Peyer's patch (tissue), 4 donors: ENCODE results near the gene ATP6V0A4. TPM values are rescaled to one million over a fixed set of nuclear protein-coding genes. Genes with fewer than 3 reads are reported as not detected.

Experiments
- DNase-seq, 3 donors: peaks; one replicate each; pipeline ENCODE4 v3.0.0-alpha.2; 2017 to 2019
- H3K27ac ChIP-seq, 4 donors: fragments of 200-600 bp; sonication (generic); one replicate each; pipeline ENCODE4 v1.5.1; 2016 to 2019
- H3K27me3 ChIP-seq, 2 donors: fragments of 200-600 bp; sonication (generic); one replicate each; pipeline ENCODE4 v1.5.1; 2019
- H3K36me3 ChIP-seq, 3 donors: fragments of 200-600 bp; sonication (generic); one replicate each; pipeline ENCODE4 v1.5.1; 2016 to 2019
- H3K4me1 ChIP-seq, 4 donors: fragments of 200-600 bp; sonication (generic); one replicate each; pipeline ENCODE4 v1.5.1; 2016 to 2019
- H3K4me3 ChIP-seq, 4 donors: fragments of 200-600 bp; sonication (generic); 1 replicate in 3 of 4; 2 replicates in 1 of 4; pipeline ENCODE4 v1.5.1; 2016 to 2019; ENCODE audit warnings: mild to moderate bottlenecking in 1 of 4
- H3K9me3 ChIP-seq, 4 donors: fragments of 200-600 bp; sonication (generic); one replicate each; pipeline ENCODE4 v1.5.1; 2016 to 2019; ENCODE audit warnings: mild to moderate bottlenecking in 1 of 4
- CTCF ChIP-seq, 6 experiments: fragments of 450-650 bp in 4 of 6; fragments of 200-600 bp in 2 of 6; sonication (generic) in 1 of 6; IDR thresholded peaks; one replicate each; pipeline ENCODE4 v1.5.1; 2017 to 2019; ENCODE audit warnings: antibody characterized with exemption in 6 of 6, mild to moderate bottlenecking in 3 of 6, moderate library complexity in 1 of 6
- POLR2A ChIP-seq, 2 donors: fragments of 450-650 bp; IDR thresholded peaks; one replicate each; pipeline ENCODE4 v1.5.1; 2017; ENCODE audit warnings: antibody characterized with exemption in 2 of 2, mild to moderate bottlenecking in 2 of 2, moderate library complexity in 2 of 2
- total RNA-seq, 4 donors: library from RNA; depleted of rRNA; stranded (reverse); fragments of >200 nt; gene quantifications; one replicate each; pipeline ENCODE4 v1.1.0, GENCODE V29; 2016

ATP6V0A4 gene
- total RNA-seq, 4 donors from 2014 or later: 0.66 TPM; not detected in 3

GRCh38 chr7:138667535-138668228, 130.3 kb downstream of the ATP6V0A4 start:
- no peaks in the 10 kb centered on the region for H3K36me3 ChIP-seq
- no peak for DNase-seq
- H3K27ac ChIP-seq: no peak overlapping the region
- H3K9me3 ChIP-seq: no peaks in the 10 kb centered on the region
- no peak for TF ChIP-seq CTCF (IDR thresholded peaks at IDR 0.05)
- TF ChIP-seq POLR2A (IDR thresholded peaks at IDR 0.05): no peak
- H3K27me3 ChIP-seq: no peaks in the 10 kb centered on the region
- H3K4me1 ChIP-seq: no peaks in the 10 kb centered on the region
- H3K4me3 ChIP-seq: no peak overlapping the region

GRCh38 chr7:138666385-138666784, 131.6 kb downstream of the ATP6V0A4 start:
- no peak for DNase-seq
- Histone ChIP-seq H3K27ac (no peak overlapping the region), H3K27me3 (no peaks in the 10 kb centered on the region), H3K4me3 (no peak overlapping the region), H3K4me1 (no peaks in the 10 kb centered on the region), H3K9me3 (no peaks in the 10 kb centered on the region), H3K36me3 (no peaks in the 10 kb centered on the region)
- TF ChIP-seq POLR2A (IDR thresholded peaks at IDR 0.05) (no peak), CTCF (IDR thresholded peaks at IDR 0.05) (no peak)

- TF ChIP-seq CTCF (IDR thresholded peaks at IDR 0.05) (no peak), POLR2A (IDR thresholded peaks at IDR 0.05) (no peak)
- no peaks in the 10 kb centered on the region for H3K9me3 ChIP-seq
- no peak overlapping the region for H3K4me3 ChIP-seq
- no peaks in the 10 kb centered on the region for H3K4me1 ChIP-seq
- no peaks in the 10 kb centered on the region for H3K27me3 ChIP-seq
- no peak for DNase-seq
- H3K36me3 ChIP-seq: no peaks in the 10 kb centered on the region
- H3K27ac ChIP-seq: no peak overlapping the region
These were observed 132.3 kb downstream of the ATP6V0A4 start for GRCh38 chr7:138665669-138666140.

- Histone ChIP-seq H3K27ac (no peak overlapping the region), H3K36me3 (no peaks in the 10 kb centered on the region), H3K4me1 (no peaks in the 10 kb centered on the region), H3K9me3 (no peaks in the 10 kb centered on the region), H3K27me3 (no peaks in the 10 kb centered on the region), H3K4me3 (no peak overlapping the region)
- no peak for TF ChIP-seq CTCF (IDR thresholded peaks at IDR 0.05)
- TF ChIP-seq POLR2A (IDR thresholded peaks at IDR 0.05): peak in 1 of 2 donors; percentile 8
- no peak for DNase-seq
These were observed 132.7 kb downstream of the ATP6V0A4 start for GRCh38 chr7:138665249-138665648.

GRCh38 chr7:138663725-138664710, 134.0 kb downstream of the ATP6V0A4 start:
- H3K27ac ChIP-seq: no peak overlapping the region

More at GRCh38 chr7:138663725-138664710, 134.0 kb downstream of the ATP6V0A4 start:
- no peaks in the 10 kb centered on the region for H3K27me3 ChIP-seq
- no peaks in the 10 kb centered on the region for H3K4me1 ChIP-seq
- no peak for DNase-seq
- no peaks in the 10 kb centered on the region for H3K36me3 ChIP-seq
- peak overlapping the region in 2 of 4 donors; percentile 40 to 51 for H3K4me3 ChIP-seq
- TF ChIP-seq CTCF (IDR thresholded peaks at IDR 0.05) (no peak), POLR2A (IDR thresholded peaks at IDR 0.05) (no peak)
- H3K9me3 ChIP-seq: no peaks in the 10 kb centered on the region
